ENCODE results near the gene RTN4RL1. TPM values are rescaled to one million over a fixed set of nuclear protein-coding genes. Genes with fewer than 3 reads are reported as not detected.
A peak's percentile ranks its signal among the peaks of the same experiment; 100 is the strongest.

RTN4RL1 gene
- total and polyA plus RNA-seq, 2 of the 13 experiments (the other 11 are each of a cell fraction or from before 2014, with no cell fraction given): 0.01 TPM; not detected in 1

DNA sequence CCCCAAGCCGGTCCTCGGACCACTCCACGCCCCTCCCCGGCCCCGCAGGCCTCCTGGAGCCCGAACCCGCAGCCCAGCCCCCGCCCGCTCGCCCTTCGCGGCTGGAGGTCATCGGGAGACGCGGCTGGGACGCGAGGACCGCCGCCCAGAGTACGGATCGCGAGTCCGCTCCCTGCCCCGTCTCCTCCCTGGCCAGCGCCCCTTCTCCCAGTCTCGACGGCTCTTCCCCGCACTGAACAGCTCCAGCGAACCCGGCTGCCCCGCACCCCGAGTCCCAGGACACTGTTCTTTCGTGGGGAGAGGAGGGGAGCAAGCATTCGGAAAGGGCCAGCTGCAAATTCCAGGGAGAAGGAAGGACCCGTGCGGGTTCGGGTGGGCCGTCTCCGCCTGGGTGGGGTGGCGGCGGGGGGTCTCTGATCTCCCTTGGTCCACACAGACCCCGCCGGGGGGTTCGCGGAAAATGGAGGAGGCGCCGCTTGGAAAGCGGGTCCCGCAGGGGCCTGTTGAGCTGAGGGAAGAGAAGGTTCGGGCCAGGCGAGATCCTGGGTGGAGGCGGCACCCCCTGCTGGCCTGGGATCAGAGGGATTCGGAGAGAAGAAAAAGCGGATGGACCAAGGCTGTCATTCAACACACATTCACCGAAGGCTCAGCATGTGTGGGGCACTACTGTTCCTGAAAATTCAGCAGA, 632 bp upstream of the RTN4RL1 start (continued):
- TF ChIP-seq, protein P1, sequence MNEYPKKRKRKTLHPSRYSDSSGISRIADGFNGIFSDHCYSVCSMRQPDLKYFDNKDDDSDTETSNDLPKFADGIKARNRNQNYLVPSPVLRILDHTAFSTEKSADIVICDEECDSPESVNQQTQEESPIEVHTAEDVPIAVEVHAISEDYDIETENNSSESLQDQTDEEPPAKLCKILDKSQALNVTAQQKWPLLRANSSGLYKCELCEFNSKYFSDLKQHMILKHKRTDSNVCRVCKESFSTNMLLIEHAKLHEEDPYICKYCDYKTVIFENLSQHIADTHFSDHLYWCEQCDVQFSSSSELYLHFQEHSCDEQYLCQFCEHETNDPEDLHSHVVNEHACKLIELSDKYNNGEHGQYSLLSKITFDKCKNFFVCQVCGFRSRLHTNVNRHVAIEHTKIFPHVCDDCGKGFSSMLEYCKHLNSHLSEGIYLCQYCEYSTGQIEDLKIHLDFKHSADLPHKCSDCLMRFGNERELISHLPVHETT (CRISPR knock-in tag; conservative IDR thresholded peaks at IDR 0.05): no peak
- TF ChIP-seq, protein P2, sequence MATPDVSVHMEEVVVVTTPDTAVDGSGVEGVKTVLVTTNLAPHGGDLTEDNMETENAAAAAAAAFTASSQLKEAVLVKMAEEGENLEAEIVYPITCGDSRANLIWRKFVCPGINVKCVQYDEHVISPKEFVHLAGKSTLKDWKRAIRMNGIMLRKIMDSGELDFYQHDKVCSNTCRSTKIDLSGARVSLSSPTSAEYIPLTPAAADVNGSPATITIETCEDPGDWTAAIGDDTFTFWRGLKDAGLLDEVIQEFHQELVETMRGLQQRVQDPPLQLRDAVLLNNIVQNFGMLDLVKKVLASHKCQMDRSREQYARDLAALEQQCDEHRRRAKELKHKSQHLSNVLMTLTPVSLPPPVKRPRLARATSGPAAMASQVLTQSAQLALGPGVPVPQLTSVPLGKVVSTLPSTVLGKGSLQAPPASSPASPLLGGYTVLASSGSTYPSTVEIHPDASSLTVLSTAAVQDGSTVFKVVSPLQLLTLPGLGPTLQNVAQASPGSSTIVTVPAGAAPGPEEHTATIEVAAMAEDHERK (CRISPR knock-in tag; IDR thresholded peaks at IDR 0.05; ENCODE audit: low read depth): no peak
- TF ChIP-seq TAF1 (CRISPR knock-in tag; IDR thresholded peaks at IDR 0.05) (no peak), IKZF4 (CRISPR knock-in tag; IDR thresholded peaks at IDR 0.05; ENCODE audit: borderline replicate concordance, low read depth, not compliant biosample characterization) (no peak), PITX1 (CRISPR knock-in tag; IDR thresholded peaks at IDR 0.05) (peak; percentile 48; the same call in 1 of the 2 replicates), FOXK1 (CRISPR knock-in tag; IDR thresholded peaks at IDR 0.05; ENCODE audit: borderline replicate concordance, low read depth) (0 out of 2 replicates have a peak, but pooled peaks have one; percentile 12)
- TF ChIP-seq, protein P3, sequence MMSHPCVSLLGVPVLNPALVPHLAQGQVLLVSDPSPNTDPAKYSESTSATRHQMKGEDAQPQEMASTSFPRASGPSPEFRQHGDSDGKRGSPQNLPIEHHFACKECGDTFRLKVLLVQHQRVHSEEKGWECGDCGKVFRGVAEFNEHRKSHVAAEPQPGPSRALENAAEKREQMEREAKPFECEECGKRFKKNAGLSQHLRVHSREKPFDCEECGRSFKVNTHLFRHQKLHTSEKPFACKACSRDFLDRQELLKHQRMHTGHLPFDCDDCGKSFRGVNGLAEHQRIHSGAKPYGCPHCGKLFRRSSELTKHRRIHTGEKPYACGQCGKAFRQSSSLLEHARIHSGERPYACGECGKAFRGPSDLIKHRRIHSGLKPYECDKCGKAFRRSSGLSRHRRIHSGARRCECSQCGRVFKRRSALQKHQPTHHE (CRISPR knock-in tag; IDR thresholded peaks at IDR 0.05; ENCODE audit: borderline replicate concordance): no peak
- TF ChIP-seq, protein P4, sequence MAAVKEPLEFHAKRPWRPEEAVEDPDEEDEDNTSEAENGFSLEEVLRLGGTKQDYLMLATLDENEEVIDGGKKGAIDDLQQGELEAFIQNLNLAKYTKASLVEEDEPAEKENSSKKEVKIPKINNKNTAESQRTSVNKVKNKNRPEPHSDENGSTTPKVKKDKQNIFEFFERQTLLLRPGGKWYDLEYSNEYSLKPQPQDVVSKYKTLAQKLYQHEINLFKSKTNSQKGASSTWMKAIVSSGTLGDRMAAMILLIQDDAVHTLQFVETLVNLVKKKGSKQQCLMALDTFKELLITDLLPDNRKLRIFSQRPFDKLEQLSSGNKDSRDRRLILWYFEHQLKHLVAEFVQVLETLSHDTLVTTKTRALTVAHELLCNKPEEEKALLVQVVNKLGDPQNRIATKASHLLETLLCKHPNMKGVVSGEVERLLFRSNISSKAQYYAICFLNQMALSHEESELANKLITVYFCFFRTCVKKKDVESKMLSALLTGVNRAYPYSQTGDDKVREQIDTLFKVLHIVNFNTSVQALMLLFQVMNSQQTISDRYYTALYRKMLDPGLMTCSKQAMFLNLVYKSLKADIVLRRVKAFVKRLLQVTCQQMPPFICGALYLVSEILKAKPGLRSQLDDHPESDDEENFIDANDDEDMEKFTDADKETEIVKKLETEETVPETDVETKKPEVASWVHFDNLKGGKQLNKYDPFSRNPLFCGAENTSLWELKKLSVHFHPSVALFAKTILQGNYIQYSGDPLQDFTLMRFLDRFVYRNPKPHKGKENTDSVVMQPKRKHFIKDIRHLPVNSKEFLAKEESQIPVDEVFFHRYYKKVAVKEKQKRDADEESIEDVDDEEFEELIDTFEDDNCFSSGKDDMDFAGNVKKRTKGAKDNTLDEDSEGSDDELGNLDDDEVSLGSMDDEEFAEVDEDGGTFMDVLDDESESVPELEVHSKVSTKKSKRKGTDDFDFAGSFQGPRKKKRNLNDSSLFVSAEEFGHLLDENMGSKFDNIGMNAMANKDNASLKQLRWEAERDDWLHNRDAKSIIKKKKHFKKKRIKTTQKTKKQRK (IDR thresholded peaks at IDR 0.05; ENCODE audit: low read length): no peak
- TF ChIP-seq, protein P5, sequence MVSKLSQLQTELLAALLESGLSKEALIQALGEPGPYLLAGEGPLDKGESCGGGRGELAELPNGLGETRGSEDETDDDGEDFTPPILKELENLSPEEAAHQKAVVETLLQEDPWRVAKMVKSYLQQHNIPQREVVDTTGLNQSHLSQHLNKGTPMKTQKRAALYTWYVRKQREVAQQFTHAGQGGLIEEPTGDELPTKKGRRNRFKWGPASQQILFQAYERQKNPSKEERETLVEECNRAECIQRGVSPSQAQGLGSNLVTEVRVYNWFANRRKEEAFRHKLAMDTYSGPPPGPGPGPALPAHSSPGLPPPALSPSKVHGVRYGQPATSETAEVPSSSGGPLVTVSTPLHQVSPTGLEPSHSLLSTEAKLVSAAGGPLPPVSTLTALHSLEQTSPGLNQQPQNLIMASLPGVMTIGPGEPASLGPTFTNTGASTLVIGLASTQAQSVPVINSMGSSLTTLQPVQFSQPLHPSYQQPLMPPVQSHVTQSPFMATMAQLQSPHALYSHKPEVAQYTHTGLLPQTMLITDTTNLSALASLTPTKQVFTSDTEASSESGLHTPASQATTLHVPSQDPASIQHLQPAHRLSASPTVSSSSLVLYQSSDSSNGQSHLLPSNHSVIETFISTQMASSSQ (IDR thresholded peaks at IDR 0.05; ENCODE audit: low read depth): no peak
- TF ChIP-seq, protein P5 (CRISPR knock-in tag; IDR thresholded peaks at IDR 0.05; ENCODE audit: borderline replicate concordance): no peak
- TF ChIP-seq, protein P6, sequence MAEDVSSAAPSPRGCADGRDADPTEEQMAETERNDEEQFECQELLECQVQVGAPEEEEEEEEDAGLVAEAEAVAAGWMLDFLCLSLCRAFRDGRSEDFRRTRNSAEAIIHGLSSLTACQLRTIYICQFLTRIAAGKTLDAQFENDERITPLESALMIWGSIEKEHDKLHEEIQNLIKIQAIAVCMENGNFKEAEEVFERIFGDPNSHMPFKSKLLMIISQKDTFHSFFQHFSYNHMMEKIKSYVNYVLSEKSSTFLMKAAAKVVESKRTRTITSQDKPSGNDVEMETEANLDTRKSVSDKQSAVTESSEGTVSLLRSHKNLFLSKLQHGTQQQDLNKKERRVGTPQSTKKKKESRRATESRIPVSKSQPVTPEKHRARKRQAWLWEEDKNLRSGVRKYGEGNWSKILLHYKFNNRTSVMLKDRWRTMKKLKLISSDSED (CRISPR knock-in tag; IDR thresholded peaks at IDR 0.05): no peak

Measured in HepG2 (cell line).